Measurements from ENCODE around the gene TMEM158.

Gene TMEM158

GRCh38 chr3:45224824-45225464 is 1.1 kb downstream of the TMEM158 start:
- Histone ChIP-seq H3K27me3 (ENCODE audit: insufficient read depth, low read length, poor library complexity) (peaks cover 79% of the 10 kb centered on the region), H3K4me3 (ENCODE audit: low read depth in 1 of 2, low read length in 2 of 2) (peak overlapping the region in 1 of 2 experiments; percentile 56; a peak in 2 of 4 replicates), H3K4me2 (ENCODE audit: insufficient read depth, low read length) (peak overlapping the region; percentile 85), H3K27ac (ENCODE audit: low read length) (no peak overlapping the region), H4K20me1 (ENCODE audit: insufficient read depth, low read length) (peaks cover 6% of the 10 kb centered on the region), H3K9ac (ENCODE audit: low read depth, low read length) (peak overlapping the region; percentile 16; the same call in 1 of the 2 replicates), H2AFZ (ENCODE audit: low read depth, low read length) (no peak overlapping the region), H3K36me3 (ENCODE audit: insufficient read depth, low read length) (no peaks in the 10 kb centered on the region), H3K4me1 (ENCODE audit: insufficient read depth, low read length) (peaks cover 18% of the 10 kb centered on the region), H3K79me2 (ENCODE audit: insufficient read depth, low read length) (no peaks in the 10 kb centered on the region), H3K9me3 (ENCODE audit: insufficient read depth, low read length, severe bottlenecking) (no peaks in the 10 kb centered on the region)
- peak; percentile 100 for TF ChIP-seq EZH2 (IDR thresholded peaks at IDR 0.05; ENCODE audit: borderline replicate concordance, low read depth, low read length, severe bottlenecking)
- peak; percentile 31 for TF ChIP-seq CTCF (IDR thresholded peaks at IDR 0.05; ENCODE audit: borderline replicate concordance, extremely low read depth, low read length, poor library complexity, severe bottlenecking)
- ATAC-seq (ENCODE audit: insufficient read depth, low read depth) (no peak), DNase-seq (peak; percentile 28)

- Histone ChIP-seq H3K9me3 (ENCODE audit: insufficient read depth, low read length, severe bottlenecking) (no peaks in the 10 kb centered on the region), H3K27ac (ENCODE audit: low read length) (no peak overlapping the region), H3K27me3 (ENCODE audit: insufficient read depth, low read length, poor library complexity) (peaks cover 71% of the 10 kb centered on the region), H3K4me3 (ENCODE audit: low read depth in 1 of 2, low read length in 2 of 2) (no peak overlapping the region), H3K36me3 (ENCODE audit: insufficient read depth, low read length) (no peaks in the 10 kb centered on the region), H2AFZ (ENCODE audit: low read depth, low read length) (no peak overlapping the region), H3K4me2 (ENCODE audit: insufficient read depth, low read length) (no peak overlapping the region), H3K79me2 (ENCODE audit: insufficient read depth, low read length) (no peaks in the 10 kb centered on the region), H4K20me1 (ENCODE audit: insufficient read depth, low read length) (peaks cover 6% of the 10 kb centered on the region), H3K4me1 (ENCODE audit: insufficient read depth, low read length) (peaks cover 18% of the 10 kb centered on the region), H3K9ac (ENCODE audit: low read depth, low read length) (no peak overlapping the region)
- no peak for ATAC-seq (ENCODE audit: insufficient read depth, low read depth)
- no peak for TF ChIP-seq CTCF (IDR thresholded peaks at IDR 0.05; ENCODE audit: borderline replicate concordance, extremely low read depth, low read length, poor library complexity, severe bottlenecking)
- TF ChIP-seq EZH2 (IDR thresholded peaks at IDR 0.05; ENCODE audit: borderline replicate concordance, low read depth, low read length, severe bottlenecking): peak; percentile 96
- DNase-seq: no peak
Observed at GRCh38 chr3:45223889-45224727, 2.0 kb downstream of the TMEM158 start.

GRCh38 chr3:45219694-45220093 is 6.4 kb downstream of the TMEM158 start:
- Histone ChIP-seq H3K27me3 (ENCODE audit: insufficient read depth, low read length, poor library complexity) (peaks cover 32% of the 10 kb centered on the region), H2AFZ (ENCODE audit: low read depth, low read length) (no peak overlapping the region), H3K4me2 (ENCODE audit: insufficient read depth, low read length) (no peak overlapping the region), H3K4me1 (ENCODE audit: insufficient read depth, low read length) (peaks cover 1% of the 10 kb centered on the region), H3K9me3 (ENCODE audit: insufficient read depth, low read length, severe bottlenecking) (no peaks in the 10 kb centered on the region), H3K36me3 (ENCODE audit: insufficient read depth, low read length) (no peaks in the 10 kb centered on the region), H4K20me1 (ENCODE audit: insufficient read depth, low read length) (peaks cover 3% of the 10 kb centered on the region; the same call in 1 of the 2 replicates), H3K4me3 (ENCODE audit: low read depth in 1 of 2, low read length in 2 of 2) (no peak overlapping the region), H3K27ac (ENCODE audit: low read length) (no peak overlapping the region), H3K9ac (ENCODE audit: low read depth, low read length) (no peak overlapping the region), H3K79me2 (ENCODE audit: insufficient read depth, low read length) (no peaks in the 10 kb centered on the region)
- no peak for ATAC-seq (ENCODE audit: insufficient read depth, low read depth)
- TF ChIP-seq EZH2 (IDR thresholded peaks at IDR 0.05; ENCODE audit: borderline replicate concordance, low read depth, low read length, severe bottlenecking): no peak
- TF ChIP-seq CTCF (IDR thresholded peaks at IDR 0.05; ENCODE audit: borderline replicate concordance, extremely low read depth, low read length, poor library complexity, severe bottlenecking): no peak
- DNase-seq: no peak

Data from DND-41 (cell line).